Posterior cingulate gyrus (tissue), 11 donors: ENCODE results near the gene ABCA1.

Experiments
- DNase-seq, 10 donors: peaks; one replicate each; pipeline versions ENCODE4 v3.0.0 to v3.0.0-alpha.2; 2020 to 2021; ENCODE audit warnings: mixed read lengths in 3 of 10
- intact Hi-C: fragments of 100-400 bp; cut with DNase I; formaldehyde crosslinking; loops from one replicate; pipeline ENCODE4 v1.15.1; 2023

Gene ABCA1

DNA sequence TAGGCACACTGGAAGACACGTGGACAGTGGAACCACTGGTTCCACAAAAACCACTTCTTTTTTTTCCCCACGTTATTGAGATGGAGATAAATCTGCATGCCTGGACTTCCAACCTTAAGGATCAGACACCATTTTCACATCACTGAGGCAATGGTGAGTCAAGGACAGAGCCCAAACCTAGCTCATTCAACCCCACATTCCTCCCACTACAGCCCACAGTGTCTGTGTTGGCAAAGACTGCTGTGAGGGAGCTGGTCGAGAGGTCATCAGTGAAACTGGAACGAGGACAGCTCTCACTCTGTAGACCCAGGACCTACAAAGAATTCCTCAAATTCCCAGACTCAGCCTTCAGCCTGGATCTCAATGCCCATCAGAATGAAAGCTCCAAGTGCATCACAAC lies 74.8 kb downstream of the ABCA1 start:
- intact Hi-C loops = no loop called here
- DNase-seq = no peak

DNA sequence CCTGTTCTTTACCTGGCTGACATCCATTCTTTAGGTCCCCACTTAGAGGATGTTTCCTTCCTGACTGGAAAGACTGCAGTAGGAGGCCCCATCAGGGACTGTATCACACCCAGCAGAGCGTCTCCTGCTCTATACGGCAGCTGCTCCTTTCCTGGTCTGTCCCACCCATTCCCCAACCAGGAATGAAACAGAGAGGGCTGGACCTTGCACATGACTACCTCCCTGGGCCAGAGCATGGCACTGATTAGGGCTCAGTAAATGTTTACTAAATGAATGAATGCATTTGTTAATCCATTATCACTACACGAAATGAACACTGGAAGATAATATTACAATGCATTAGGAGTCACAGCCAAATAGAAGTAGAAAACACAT lies 76.4 kb downstream of the ABCA1 start:
- intact Hi-C loops = no loop called here
- no peak for DNase-seq

DNA sequence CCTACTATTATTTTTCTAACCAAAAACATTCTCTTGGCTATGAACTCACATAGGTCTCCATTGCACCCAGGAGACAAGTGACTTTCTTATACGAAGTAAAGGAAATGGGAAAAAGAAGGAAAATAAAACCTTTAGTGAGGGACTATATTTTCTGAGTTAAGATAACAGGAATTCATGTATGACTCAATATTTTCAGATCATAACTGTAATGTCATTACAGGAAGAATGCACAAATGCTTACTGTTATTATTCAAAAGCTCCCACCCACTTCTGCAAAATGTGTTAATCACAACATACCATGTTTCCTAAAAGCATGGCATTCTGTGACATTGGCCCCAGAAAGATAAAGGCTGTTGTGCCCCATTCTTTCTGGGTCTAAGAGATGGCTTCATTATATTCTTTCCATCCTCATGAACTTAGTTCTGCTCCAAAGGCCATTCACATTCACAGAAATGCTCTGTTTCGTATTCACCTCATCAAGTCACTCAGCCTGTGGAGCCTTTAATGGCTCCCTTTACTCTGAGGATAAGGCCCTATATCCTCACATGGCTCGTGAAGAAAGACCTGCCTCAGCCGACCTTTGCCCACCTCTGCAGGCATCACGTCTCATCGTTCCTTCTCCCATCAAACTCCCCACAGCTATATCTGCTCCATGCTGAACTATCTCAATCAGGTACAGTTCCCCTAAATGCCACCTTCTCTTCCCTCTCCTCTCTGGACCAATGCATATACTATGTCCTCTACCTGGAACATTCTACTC lies 77.0 kb downstream of the ABCA1 start:
- intact Hi-C loops = no loop called here
- DNase-seq = no peak

DNA sequence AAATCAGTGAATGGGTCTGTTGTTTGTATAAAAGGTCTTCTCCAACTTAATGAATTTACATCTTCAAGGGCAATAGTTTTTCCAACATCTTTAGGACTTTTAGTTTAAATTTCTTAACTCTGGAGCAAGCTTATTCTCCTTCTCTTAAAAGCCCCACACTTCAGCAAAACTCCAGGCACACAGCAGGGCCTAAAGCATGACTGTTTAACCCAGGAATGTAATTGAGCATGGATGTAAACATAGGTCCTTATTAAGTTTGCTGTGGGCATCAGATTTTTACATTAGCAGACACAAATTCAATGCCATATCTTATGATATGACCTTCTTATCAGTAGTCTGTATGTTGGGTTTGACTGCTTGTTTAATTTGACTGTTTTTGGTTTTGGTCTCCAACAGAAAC lies 78.9 kb downstream of the ABCA1 start:
- no peak for DNase-seq
- intact Hi-C loops = no loop called here

DNA sequence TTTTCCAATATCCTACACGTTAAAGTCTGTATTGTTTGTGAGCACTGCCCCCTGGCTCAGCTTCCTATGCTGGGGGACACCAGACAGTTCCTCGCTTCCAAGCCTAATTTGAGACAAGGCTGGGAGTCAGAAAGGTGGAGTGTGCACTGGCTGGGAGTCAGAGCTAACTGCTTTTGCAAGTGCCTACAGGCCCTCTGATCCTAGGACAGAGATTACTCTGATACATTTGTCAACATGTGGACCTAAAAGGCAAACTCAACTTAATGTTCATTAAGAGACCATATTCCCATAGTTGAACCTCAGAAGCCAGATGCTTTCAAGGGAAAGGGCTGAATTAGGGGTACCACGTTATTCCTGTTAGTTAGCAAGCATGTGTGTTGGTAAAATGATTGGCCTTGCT lies 83.2 kb downstream of the ABCA1 start:
- DNase-seq = no peak
- intact Hi-C loops = no loop called here

DNA sequence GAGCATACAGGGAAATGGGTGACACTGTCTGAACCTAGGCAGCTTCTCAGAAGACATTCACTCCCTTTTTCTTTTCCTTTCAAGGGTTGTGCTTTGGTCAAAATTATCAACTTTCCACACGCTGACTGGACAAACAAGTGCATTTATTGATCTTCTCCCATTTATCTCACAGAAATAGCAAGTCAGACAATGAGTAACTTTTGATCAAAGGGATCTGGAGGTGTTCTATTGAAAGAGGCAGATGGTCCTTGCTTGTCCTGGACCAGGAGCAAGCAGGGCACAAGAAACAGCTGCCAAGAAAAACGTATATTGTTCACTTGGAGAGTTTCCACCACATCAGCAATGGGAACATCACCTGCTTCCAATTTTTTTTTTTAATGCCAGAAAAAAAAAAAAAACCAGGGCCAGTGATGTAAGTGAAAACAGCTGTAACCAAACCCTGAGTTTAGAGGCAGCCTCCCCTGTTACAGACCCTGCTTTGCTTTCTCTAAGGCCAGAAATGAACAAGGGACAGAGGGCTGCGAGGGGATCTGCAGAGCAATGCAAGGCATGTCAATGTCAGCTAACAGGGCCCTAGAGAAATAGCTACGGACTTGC lies 84.2 kb downstream of the ABCA1 start:
- no peak for DNase-seq
- intact Hi-C loops = no loop called here

DNA sequence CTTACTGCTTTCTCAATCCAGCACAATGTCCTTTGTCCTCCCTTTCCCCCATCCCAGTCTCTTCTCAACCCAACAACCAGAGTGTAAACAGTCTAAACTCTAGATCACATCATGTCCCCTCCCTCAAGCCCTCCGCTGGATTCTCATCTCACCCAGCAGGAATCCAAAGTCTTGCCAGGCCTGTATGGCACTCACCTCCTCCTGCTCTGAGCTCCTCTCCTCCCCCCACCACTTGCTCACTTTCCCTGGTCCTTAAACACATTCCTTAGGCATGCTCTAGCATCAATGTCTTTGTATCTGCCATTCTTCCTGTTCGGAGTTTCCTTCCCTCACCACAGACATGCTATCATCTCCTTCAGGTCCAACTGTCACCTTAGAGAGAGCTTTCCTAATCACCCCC lies 85.3 kb downstream of the ABCA1 start:
- no peak for DNase-seq
- intact Hi-C loops = no loop called here

DNA sequence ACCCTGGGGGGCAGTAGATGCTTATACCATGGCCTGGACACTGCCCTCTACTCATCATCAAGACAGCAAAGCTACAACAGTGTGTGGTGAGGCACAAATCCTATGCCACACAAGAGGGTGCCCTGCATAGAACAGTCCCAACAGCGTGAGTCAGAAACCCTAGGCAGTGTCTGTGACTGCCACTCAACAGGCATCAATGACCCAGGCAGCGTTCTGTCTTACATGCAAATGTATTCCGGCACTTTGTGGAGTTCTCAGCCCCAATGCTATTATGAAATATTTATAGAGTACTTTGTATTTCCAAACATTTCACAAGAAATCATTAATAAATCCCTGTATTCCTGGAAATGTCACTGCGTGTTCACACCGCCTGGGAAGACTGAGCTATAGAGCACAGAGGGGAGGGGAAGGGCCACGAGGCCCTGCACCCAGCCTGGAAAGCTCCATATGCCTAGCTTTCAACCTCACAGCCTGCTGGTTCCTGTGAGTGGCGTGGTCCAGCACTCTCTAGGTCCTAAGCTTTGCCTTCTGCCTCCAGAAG lies 86.3 kb downstream of the ABCA1 start:
- intact Hi-C loops = no loop called here
- no peak for DNase-seq

DNA sequence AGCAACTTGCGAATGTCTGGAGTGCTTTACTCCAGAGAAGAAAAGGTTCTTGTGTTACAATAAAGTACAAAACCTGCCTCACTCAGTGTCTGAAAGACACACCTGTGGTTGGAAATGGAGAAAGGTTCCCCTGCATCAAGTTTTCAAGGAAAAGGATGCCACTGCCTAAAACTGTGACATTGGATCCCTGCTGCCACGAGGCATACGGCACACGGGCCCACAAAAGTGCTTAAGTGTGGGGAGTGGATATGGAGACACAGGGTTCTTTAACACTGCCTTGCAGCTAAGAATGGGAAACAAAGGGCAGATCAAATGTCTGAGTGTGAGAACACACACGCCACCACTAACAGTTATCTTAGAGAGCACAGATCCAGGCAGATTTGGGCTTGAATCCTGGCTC lies 89.0 kb downstream of the ABCA1 start:
- intact Hi-C loops = no loop called here
- DNase-seq = no peak

DNA sequence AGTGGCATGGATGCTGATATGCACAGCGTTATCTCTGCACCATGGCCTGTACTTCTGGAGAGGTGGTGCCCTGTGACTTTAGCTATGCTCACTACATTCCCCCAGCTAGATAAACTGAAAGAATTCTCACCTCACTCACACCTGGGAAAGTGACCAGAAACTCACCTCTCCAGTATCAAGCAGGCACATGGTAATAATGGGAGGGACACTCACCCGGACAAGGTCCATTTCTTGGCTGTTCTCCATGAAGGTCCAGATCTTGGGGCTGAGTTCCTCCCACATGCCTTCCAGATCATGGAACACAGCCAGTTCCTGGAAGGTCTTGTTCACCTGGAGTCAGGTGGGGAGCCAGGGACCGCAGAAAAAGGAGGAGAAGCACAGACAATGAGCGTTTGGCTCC lies 91.2 kb downstream of the ABCA1 start:
- intact Hi-C loops = no loop called here
- DNase-seq = no peak

DNA sequence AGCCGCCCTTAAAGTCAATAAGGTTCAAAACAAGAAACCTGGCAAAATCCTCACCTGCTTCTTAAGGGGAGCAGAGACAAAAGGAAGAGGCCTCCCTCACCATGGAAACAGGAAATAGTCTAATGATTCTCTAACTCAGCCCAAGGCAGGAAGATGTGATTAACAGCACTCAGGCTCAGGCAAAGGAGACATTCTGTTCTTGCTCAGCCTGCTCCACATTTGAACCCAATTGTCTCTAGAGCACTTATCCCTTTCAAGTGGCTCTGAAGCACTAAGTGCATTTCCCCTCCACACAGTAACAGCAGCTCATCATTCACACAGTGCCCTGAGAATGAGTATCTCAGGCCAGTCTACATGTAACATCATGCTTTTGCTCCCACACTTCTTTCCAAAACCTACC lies 91.7 kb downstream of the ABCA1 start:
- DNase-seq = no peak
- intact Hi-C loops = no loop called here

DNA sequence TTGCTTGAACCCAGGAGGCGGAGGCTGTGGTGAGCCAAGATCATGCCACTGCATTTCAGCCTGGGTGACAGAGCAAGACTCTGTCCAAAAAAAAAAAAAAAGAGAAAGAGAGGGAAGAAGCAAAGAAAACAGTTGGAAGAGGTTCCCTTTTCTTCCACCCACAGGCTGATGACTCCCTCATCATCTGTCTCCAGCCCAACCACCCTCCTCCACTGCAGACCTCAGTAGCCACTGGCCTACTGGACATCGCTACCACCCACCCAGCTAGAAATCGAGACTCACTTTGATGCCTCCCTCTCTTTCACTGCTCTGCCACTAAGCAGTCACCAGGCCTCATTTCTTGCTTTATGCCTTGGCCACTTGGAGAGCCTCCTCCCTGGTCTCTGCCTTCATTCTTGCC lies 92.8 kb downstream of the ABCA1 start:
- peak in 1 of 10 donors; percentile 37 for DNase-seq
- intact Hi-C loops = no loop called here

DNA sequence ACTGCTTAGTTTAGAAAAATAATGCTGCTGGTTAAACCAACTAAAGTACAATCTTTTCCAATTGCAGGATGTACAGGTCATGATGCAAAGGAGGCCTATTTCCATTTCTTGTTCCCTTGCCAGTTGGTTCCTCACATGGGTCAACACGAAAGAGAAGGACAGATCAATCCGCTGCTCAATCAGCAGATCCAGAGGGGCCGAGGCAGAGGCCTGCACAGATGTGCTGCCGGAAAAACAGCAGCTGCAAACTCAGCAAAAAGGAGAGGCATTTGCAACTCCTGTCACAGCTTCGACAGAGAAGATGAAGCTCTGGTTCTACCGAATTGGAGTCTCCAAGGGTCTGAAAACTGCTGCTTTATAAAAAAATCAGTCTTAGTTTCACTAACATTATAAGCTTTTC lies 94.3 kb downstream of the ABCA1 start:
- peak in 1 of 10 donors; percentile 58 for DNase-seq

DNA sequence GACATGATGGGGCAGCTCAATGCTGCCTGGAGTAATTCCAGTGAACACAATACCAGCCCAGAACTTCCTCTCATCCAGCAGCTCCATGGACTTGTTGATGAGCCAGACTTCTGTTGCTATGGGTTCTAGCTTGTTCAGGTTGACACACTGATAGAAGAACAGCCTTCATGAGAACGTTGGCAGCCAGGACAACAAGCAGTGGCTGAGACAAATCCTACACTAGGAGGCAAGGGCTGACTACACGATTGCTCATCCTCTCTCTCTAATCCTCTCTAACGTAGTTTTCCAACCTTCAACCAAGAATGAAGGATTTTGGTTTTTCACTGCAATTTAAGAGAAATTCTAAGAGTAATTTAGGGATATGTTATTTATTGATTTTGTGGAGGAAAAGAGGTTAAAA lies 96.3 kb downstream of the ABCA1 start:
- intact Hi-C loops = no loop called here
- no peak for DNase-seq

More for the DNA sequence above, 94.3 kb downstream of the ABCA1 start:
- intact Hi-C loops = no loop called here

DNA sequence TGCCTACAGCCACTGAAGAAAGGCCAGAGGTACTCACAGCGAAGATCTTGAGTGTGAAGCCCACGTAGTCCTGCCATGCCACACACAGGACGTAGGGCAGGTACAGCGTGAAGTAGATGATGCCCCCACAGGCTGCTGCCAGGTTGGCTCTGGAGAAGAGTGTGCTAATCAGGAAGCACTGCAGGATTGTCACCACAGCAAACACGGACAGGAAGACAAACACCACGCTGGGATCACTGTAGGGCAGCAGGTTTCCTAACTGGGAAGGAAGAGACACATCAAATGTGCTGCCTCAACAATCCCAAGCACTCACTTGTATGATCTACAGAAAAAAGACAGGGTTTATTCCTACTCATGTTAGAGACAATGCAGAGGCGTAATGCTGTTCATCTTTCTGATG lies 101.0 kb downstream of the ABCA1 start:
- intact Hi-C loops = no loop called here
- DNase-seq = no peak

DNA sequence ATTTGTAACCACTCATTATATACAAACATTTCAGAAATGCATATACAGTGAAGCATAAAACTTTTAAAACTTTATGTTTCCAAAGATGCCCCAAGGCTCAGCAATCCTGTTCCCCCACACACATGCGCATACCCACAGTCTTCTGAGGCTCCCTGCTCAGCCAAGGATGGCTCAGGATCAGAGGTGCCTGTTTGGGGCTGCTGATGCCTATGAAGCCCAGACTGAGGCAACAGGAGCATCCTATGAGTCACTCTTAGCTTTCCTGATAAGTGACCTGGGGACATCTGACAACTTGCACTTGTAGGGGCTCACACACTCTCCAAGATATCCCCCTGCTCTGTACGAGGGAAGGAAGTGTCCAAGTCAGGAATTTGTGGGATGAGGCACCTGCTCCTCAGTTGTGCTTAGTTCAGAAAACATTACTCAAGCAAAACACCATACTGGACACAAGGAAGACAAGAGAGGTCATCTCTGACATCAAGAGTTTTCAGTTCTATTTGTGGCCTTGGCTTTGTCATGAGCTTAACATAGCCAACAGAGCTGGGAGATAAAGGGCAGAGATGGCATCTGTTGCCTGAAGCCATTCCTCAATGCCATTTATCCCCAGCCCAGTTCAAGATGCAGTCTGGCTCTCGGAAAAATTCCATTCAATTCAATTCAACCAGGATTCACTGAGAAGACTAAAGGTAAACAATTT lies 101.7 kb downstream of the ABCA1 start:
- intact Hi-C loops = no loop called here
- no peak for DNase-seq

DNA sequence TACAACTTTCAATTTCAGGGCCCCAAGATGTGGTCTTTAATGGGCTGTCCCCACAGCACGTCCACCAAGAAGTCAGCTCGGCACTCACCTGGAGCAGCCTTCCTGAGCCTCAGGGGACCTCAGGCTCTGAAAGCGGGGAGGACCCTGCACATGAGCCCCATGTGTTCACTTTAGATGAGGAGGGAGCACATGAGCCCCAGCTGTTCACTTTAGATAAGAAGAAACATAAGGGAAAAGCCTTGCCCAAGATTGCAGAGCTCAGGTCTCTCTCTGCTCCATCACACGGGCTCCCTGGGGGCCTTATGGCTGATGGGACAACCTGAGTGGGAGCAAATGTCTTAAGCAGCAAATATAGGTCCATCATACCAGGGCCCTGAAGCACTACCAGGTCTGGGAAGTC lies 107.6 kb downstream of the ABCA1 start:
- no peak for DNase-seq
- intact Hi-C loops = no loop called here

DNA sequence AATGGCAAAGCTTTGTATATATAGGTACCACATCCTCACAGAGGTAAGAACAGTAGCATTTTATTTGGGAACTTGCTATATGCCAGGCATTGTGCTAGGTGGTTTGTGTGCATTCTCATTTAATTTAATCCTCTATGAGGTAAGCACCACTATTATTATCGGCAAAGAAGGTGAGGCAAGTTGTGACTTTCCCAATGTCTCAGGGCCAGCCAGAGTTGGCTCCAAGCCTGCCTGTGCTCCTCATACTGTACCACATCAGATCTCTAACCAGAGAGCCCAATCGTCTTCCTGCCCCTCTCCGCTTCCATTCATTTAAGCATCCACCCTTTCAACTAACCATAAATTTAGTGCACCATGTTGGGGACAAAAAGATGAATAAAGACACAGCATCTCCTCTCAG lies 108.9 kb downstream of the ABCA1 start:
- intact Hi-C loops = no loop called here

DNA sequence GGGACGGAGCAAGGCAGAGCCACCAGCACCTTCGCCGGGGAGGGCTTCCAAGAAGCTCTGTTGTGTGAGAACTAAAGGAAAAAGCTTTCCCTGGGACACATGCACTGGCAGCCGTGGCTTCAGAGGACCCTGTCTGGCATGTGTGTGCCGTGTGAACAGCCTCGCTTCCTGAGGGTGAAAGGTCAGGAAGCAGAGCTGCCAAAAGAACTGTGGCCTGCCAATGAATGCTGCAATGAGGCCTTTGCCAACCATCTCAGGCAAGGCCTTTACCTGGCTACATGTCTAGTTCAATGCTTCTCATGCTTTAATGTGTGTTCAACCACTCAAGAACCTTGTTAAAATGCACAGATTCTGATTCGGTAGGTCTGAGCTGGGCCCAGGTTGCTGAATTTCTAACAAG lies 110.5 kb downstream of the ABCA1 start:
- intact Hi-C loops = no loop called here
- no peak for DNase-seq

More for the DNA sequence above, 108.9 kb downstream of the ABCA1 start:
- no peak for DNase-seq

DNA sequence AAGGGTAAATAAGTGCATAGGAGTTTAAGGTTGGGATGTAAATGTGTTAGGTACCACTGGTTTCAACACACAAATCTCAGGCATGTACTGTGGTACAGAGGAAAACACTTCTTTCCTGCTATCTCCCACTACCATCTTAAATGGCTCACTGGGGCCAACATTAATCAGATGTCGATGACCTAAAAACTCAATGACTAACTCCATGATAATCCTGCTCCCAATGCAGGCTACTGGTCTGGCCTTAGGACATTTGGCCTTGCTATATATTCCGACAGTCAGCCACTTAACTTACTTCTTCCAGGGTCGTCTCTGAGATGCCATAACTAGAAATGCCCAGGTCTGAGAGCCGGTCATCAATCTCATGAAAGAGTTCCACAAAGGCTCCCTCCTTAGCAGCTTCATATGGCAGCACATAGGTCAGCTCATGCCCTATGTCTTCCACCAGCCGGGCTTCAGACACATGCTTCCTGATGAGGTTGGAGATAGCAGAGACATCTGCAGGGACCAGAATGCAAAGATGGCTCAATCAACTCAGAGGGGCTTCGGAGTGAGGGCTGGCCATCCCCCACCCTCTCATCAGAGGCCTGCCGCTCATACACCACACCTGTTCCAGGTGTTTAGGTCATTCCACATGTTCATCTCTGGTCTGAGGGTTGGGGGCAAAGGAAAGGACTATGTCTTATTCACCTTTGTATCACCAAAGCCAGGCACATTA lies 111.9 kb downstream of the ABCA1 start:
- no peak for DNase-seq
- intact Hi-C loops = no loop called here
